GM21619 (cell line): ENCODE results near the gene FRMPD4.

Experiments
- ATAC-seq: cut with Tn5 transposase; IDR thresholded peaks from one replicate; pipeline ENCODE4 v1.9.1; 2021; ENCODE audit not compliant: unreplicated experiment

FRMPD4 gene

DNA sequence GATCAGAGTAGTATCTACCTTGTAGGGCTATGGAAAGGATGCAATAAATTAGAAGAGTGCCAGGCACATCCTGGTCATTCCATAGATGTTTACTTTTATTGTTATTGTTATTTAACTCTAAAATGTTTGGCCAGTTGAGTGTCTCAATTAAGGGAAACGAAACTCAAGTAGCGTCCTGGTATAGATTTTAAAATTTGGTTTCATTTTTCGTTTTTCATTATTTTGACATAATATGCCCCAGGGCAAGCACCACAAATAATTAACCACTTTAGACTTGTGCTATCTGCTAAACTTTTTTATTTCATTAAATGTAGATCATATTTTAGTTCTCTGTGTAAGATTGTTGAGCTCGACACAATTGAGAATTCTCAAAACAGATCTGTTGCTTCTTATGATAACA is 473.2 kb downstream of the FRMPD4 start:
- peak; percentile 61 for ATAC-seq

DNA sequence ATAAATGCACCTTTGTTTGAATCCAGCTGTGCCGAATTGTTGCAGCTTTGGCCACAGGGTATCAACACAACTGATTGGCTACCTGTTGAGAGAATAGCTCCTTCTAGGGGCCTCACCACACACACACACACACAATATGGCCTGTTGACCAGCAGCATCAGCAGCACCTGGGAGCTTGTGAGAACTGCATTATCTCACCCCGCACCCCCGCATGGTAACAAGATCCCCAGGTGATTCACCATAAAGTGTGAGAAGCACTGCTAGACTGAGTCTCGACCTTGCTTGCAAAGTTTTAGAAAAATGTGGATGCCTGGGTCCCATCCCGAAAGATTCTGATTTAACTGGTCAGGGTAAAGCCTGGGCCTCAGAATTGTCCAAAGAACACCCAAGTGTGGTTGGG is 476.0 kb downstream of the FRMPD4 start:
- ATAC-seq = no peak

DNA sequence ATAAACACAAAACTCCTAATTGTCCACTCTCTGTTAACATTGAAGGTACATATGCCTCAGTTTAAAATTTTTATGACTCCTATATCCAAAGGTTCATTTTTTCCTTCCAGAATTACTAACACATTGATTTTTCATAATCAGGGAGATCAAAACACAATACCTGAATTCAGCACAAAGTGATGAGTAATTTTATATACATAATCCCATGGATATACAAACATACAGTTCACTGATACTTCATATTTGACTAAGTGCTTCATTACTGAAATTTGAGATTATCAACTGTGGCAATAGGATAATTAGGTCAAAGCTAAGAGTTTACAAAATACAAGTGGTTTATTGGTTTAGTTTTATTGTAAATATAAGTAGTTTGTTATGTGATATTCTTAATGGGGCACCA is 476.8 kb downstream of the FRMPD4 start:
- no peak for ATAC-seq

DNA sequence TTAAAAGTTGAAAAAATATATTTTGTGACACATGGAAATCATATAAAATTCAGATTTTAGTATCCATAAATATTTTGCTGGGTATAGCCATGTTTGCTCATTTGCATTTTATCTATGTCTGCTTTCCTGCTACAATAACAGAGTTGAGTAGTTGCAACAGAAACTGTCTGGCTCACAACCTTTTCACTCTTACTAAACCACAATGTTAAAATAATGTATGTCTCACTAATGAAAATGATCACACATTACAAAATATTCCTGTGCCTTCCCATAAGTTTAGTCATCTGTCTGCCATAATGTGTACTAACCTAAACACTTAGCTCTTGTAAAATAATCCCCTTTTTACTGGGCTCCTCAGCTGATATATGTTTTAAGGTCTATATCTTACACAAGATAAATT is 479.0 kb downstream of the FRMPD4 start:
- no peak for ATAC-seq

DNA sequence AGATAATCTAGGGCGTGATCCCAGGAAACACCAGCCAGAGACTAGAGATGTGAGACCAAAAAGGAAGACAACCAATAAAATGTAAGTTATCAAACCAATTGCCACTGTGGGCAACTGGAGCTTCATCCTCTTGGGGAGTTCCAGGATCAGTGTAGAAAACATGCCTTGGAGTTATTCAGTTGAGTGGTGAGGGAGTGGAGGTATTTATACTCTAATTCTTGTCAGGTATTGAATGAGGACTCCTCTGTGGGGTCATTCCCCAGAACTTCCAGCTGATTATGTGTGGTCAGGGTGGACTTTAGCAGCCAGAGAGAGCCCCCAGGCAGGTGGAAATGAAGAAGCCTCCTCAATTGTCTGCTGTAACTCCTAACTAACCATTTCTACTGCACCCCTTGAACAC is 509.0 kb downstream of the FRMPD4 start:
- ATAC-seq = no peak

DNA sequence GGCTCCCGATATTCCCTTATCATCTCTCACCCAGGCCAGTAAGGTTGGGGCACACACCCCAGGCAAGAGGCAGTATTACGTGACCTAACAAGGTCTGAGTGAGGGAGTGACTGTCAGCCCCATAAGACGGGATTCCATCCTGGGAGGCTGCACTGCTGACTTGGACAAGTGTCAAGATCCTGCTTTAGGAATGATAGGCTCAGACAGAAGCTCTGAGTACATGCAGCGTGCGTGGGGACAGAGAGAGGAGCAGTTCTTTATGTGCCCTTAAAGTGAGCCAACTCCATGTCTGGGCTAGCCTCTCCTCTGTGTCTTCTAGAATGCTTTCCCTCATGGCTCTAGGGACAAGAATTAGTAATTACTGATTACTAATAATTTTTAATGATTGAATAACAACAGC is 510.7 kb downstream of the FRMPD4 start:
- ATAC-seq = no peak

DNA sequence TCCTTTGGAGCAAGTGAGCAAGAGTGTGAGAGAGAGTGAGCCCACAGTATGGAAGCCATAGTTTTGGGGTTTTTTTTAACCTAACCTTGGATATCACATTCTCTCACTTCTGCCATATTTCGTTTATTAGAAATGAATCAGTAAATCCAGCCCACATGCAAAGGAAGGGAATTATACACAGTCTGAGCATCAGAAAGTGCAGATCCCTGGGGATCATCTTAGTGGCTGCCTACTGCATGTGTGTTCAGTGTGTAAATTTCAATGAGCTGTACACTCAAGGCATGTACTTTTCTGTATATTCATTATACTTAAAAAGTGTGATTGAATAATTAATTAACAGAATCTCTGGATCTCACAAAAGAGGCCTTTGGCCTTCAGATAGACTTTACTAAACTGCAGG is 519.2 kb downstream of the FRMPD4 start:
- no peak for ATAC-seq

DNA sequence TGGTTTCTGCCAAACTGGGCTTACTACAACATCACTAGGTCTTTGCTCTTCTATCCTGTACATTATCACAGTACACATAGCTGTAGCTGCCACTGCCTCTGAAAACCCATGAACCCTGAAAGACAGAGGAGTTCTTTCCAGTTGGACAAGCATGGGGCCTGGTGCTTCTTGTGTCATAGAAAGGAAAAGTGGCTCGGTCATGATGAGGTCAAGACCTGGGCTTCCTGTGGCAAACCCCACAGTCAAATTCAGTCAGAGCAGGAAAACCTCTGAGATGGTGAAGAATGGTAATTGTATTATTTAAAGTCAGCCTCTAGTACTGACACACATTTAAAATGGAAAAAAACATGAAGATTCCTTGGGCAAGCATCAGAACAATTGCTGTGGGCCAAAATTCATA is 519.6 kb downstream of the FRMPD4 start:
- ATAC-seq = peak; percentile 89

DNA sequence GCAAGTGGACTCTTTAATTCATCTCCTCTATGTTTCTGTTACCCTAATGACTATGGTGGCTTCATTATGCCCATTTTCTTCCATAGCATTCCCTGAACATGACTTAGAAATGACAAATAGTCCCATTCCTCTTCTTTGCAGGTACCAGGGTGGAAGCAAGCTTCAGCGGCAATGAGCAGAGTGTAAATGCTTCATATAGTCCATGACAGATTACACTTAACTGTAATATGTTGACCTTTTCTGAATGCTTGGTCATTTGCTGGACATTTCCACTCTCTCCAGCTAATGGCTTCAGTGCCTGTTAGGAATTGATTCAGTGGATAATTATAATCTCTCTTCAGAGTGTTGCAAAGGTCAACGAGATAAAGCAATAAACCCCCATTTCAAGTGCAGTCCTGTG is 523.2 kb downstream of the FRMPD4 start:
- no peak for ATAC-seq

DNA sequence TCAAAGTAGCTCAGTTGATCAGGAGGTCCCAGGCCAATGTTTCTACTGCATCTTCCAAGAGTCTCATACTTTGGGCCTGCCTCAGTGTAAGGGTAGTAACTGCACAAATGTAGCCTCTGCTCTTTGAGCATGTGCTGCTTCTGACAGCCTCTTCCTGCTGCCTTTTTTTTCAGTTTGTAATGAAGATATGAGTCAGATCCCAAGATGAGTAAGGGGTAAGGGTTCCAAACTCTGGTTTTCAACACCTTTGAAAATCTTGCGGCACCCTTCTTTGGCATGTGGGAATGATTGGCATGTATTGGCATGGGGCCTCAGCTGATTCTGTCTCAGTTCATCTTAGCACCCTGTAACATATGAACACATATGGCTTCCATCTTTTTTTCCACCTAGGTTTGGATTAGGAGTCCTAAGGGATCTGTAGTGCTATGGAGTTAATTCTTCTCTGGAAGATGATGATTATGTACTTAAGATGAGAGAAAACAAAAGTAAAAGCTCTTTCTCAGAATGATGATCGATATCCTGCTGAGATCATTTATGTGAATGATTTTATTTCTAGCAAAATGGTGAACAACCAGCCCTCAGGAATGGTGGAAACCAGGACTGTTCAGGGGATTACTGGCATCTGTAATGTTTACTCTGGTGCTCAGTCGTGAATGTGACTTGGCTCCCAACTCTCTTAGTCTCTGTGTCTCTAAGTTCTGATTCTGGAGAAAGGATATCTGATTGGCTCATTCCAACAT is 534.3 kb downstream of the FRMPD4 start:
- ATAC-seq = no peak

DNA sequence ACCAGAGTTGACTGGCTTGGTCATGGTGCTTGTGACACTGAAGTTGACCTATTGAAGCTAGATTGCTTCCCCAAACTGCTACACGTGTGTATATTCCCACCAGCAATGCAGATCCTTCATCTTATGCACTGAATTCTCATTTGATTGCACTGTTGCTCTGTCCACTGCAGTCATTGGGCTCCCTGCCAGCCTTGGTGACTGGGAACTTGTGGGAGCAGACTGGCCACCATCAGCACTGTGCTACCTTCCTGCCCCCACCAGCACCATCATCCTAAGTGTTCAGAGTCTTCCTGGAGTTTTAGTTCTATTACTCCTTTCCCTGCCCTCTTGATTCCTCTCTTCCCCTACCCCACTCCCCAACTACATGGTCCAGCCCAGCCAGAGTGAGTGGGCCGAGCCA is 535.2 kb downstream of the FRMPD4 start:
- ATAC-seq = no peak

DNA sequence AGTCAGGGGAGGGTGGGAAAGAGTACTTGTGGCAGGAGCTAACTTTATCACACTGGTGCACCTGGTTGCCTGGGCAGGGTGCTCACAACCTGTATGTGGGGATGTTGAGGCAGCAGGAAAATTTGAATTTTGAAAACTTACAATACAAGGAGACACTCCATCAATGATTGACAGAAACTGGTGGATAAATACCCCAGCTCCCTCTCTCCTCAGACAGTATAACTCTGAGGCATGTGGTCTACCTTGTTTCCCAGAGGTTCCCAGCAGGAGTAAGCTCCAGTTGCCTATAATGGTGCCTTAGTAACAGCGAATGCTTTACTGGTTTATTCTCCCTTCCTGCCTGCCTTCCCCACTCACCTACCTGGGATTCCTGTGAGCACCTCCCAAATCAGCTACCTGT is 541.2 kb downstream of the FRMPD4 start:
- no peak for ATAC-seq

DNA sequence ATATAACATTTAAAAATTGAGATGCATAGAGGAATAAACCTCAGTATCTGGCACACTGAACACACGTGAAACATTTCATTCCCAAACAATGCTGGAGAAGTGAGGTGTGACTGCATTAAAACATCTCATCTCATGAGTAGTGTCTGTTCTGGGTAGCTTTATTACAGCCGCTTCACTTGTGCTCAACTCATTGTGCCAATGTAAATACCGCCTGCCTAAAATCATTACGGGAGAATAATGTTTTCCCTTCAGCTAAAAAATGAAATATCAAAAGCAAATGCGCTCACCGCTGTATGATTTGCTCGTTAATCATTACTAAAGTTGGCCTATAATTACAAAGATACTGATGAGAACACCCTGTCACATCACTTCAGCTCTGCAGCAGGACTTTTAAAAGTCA is 542.8 kb downstream of the FRMPD4 start:
- no peak for ATAC-seq

DNA sequence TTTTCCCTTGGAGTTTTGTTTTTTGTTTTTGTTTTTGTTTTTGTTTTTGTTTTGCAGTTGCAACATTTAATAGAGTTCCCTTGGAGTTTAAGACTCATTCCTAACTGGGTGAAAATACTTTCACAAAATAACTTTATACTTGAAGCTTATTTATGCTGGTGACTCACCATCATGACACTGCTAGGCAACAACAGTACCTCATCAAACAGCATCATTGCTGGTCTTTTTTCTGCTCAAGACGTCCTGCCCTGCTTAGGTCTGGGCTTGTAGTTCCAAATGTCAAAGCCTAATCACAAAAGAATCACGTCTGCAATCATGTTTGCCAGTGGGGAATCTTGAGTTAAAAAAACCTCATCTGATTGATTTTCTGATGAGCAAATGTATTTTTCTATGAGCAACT is 547.3 kb downstream of the FRMPD4 start:
- no peak for ATAC-seq

DNA sequence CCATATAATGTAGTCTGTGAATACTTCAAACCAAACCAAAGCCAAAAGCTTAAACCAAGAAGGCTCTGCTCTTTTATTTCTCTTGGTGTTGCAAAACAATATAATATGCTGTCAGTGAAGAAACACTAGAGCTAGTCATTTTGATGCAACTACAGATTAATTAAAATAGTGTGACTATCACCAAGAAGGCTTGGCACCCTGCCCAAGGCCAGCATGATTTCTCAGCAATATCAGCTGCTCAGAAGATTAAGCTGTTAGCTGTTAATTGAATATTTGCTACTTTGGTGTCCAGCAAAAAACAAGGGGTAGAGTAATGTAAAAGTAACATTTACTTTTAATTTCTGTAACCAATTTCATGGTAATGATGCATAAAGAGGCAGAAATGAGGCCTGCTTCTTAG is 548.1 kb downstream of the FRMPD4 start:
- no peak for ATAC-seq

DNA sequence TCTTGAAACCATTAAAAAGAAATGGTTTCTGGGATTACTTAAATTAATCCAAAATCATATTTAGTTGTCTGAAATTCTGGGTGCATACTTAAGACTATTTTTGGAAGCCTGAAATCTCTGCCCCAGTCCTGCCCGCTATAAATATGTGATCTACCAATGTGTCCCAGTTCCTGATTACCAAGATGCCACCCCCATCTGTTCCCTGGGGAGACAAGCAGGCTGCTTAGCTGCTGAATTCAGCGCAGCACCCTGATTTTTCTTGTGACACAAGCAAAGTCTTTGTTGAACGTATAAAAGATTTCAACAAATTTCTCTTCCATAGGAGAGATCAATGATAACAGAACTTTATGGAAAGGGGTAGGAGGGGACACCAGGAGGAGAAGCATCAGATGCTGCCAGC is 552.4 kb downstream of the FRMPD4 start:
- ATAC-seq = no peak

DNA sequence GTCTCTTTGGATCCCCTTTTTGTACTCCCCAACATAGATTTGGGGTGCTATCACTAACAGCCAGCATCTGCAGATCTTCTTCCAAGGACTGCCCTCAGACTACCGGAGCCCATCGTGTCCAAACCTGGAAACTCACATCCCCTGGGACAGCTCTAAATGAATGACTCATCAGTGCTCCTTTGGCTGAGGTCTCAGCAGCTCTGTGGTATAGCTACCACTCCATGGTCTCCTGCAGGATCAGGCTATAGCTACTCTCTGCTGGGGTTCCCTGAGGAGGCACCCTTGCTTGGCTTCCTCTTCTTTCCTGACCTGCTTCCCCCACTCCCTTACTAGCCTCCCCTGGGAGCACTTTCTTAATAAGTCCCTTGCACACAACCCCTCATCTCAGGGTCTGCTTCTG is 555.5 kb downstream of the FRMPD4 start:
- ATAC-seq = no peak

DNA sequence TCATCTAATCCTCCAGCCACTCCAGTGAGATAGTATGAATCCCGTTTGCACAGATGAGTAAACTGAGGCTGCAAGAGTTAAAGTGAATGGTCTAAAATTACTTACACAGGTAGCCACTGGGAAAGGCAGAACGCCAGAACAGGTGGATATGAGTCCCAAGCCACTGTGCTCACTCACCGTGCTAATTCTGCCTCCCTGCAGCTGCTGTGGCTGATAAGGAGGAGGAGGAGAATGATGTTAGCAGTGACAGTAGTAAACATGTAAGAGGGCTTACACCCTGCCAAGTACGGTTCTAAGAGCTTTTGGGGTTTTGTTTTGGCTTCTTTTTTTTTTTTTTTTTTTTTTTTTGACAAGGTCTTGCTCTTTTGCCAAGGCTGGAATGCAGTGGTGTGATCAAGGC is 562.5 kb downstream of the FRMPD4 start:
- ATAC-seq = no peak

DNA sequence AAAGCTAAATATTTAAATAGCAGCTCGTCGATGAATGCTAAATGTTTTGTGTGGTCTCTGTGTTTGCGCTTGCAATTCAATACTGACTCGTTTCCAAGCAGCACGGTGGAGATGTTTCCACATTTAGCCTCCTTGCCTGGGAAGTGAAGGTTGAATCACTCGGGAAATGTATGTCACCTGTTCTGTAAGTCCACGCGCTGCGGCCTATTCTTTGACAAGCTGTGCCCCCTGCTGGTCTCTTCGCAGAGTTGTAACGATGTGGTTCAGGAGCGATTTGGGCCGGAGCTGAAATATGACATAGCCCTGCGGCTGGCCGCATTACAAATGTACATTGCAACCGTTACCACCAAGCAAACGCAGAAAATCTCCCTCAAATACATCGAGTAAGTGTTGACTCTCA is 563.4 kb downstream of the FRMPD4 start:
- ATAC-seq = peak; percentile 57

DNA sequence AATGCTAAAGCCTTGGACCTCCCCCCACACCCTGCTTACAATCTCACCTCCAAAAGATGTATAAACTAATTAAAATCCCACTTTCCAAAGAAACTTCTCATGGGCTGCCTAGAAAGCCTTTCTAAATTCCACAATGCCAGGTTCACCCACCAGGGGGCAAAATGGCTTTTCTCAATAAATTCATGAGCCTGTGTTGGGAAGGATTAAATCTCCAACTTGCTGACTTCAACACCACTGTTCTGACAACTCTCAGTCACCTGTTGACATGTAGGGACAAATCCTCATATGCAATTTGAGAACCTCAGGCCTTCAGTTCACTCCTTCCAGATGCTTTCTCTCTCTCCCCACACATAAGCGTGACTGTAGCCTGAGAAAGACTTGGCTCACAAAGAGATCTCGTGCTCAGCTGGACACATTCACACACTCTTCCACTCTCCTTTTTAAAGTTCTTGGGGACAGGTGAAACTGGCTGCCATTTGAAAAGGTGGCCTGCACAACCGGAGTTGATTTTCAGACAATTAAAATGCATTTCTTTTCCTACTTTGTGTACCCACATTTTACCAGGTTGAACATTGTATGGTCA is 564.3 kb downstream of the FRMPD4 start:
- ATAC-seq = no peak

DNA sequence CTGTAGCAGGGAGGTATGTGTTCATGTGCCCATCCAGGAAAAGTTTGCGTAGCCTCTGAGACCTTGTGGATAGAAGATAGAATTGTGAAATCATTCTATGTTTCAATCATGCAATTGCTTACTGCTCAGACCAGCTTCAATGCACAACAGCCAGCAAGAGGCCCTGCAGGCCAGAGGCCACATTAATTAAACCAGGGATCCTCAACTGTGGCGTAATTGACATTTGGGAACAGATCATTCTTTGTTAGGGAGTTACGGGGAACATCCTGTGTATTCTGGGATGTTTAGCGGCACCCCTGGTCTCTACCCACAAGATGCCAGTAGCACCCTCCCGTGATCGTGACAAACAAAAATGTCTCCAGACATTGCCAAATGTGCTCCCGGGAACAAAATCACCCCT is 566.4 kb downstream of the FRMPD4 start:
- ATAC-seq = no peak

DNA sequence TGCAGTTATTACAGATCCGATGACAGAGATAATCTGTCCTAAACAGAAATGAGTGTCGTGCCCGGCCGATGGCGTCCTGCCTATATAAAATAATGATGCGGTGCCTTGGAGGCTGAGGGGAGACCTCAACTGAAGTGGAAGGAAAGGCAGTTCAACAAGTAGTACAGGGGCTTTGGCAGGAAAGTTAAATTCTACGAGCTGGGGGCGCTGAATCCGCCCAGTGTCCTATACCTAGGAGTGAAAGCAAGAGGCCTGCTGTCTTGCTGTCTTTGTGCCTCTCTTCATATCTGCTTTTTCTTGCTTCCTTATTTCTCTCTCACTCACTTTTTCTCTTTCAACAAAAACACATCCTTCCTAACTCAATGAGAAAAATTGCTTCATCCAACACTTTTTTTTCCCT is 570.8 kb downstream of the FRMPD4 start:
- ATAC-seq = no peak

DNA sequence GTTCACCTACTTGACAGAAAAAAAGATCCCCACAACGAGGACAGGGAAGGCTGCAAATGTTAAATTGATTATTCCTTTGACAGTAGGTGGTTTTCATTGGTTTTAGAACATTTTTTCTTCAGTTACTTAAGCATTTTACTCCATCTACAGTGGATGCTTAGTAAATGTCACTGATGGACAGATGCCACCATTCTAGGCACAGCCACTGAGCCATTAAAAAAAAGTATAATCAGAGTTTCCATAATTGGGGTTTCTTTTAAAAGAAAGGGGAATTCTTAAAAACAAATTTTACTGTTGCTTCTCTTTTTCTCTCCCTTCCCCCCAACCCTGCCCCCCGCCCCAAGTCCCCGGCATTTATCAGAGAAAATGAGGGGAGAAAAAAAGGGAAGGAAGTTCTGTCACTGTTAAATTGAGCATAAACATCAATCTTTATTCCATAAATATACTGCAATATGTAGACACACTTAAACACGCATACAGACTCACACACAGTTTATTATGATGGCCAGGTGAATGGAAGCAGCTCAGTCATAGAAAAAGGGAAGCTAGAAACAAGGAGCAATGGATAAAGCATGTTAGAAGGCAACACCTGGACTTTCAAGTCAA is 573.3 kb downstream of the FRMPD4 start:
- ATAC-seq = no peak
